Breast epithelium (tissue), 4 donors: ENCODE measurements around the gene FYN. TPM values are rescaled to one million over a fixed set of nuclear protein-coding genes. Genes with fewer than 3 reads are reported as not detected.
"Not testable (repeated sequence)": the region's sequence is repeated elsewhere in the genome, so short reads cannot be mapped to it uniquely, and the experiment has no call there.

Experiments
- DNase-seq, 2 donors: peaks; one replicate each; pipeline ENCODE4 v3.0.0-alpha.2; 2019; ENCODE audit warnings: low spot score in 2 of 2
- H3K27ac ChIP-seq, 2 donors: fragments of 200-600 bp; sonication (generic) in 1 of 2; one replicate each; pipeline ENCODE4 v1.5.1; 2016 to 2019; ENCODE audit warnings: mild to moderate bottlenecking in 1 of 2
- H3K27me3 ChIP-seq, 2 donors: fragments of 200-600 bp; sonication (generic) in 1 of 2; one replicate each; pipeline versions ENCODE4 v1.5.1 to v1.6.0; 2017 to 2019; ENCODE audit warnings: control low read depth in 1 of 2, mild to moderate bottlenecking in 1 of 2
- H3K36me3 ChIP-seq: fragments of 200-600 bp; one replicate; pipeline ENCODE4 v1.5.1; 2019
- H3K4me1 ChIP-seq, 2 donors: fragments of 200-600 bp; sonication (generic); one replicate each; pipeline ENCODE4 v1.5.1; 2016 to 2019; ENCODE audit warnings: control low read depth in 1 of 2
- H3K4me3 ChIP-seq, 3 donors: fragments of 200-600 bp; sonication (generic); 1 replicate in 2 of 3; 2 replicates in 1 of 3; pipeline ENCODE4 v1.5.1; 2016 to 2019; ENCODE audit warnings: mild to moderate bottlenecking in 3 of 3, moderate library complexity in 2 of 3
- H3K9me3 ChIP-seq, 2 donors: fragments of 200-600 bp; sonication (generic) in 1 of 2; one replicate each; pipeline ENCODE4 v1.5.1; 2016 to 2019; ENCODE audit warnings: control low read depth in 1 of 2
- CTCF ChIP-seq, 3 donors: fragments of 450-650 bp; IDR thresholded peaks; one replicate each; pipeline ENCODE4 v1.5.1; 2016 to 2017; ENCODE audit warnings: antibody characterized with exemption in 3 of 3, mild to moderate bottlenecking in 3 of 3, moderate library complexity in 3 of 3
- POLR2A ChIP-seq: fragments of 450-650 bp; IDR thresholded peaks from one replicate; pipeline ENCODE4 v1.6.1; 2016; ENCODE audit warnings: antibody characterized with exemption, mild to moderate bottlenecking, moderate library complexity
- POLR2AphosphoS5 ChIP-seq, 3 donors: sonication (generic); formaldehyde crosslinking; IDR thresholded peaks; one replicate each; pipeline ENCODE4 v1.6.1; 2017; ENCODE audit warnings: antibody characterized with exemption in 3 of 3
- intact Hi-C: fragments of 100-400 bp; cut with DNase I; formaldehyde crosslinking; loops from one replicate; pipeline ENCODE4 v1.15.1; 2023; ENCODE audit warnings: low total_unique reads
- total RNA-seq, 3 donors: library from RNA; depleted of rRNA; stranded (reverse); fragments of >200 nt; gene quantifications; one replicate each; pipeline ENCODE4 v1.1.0, GENCODE V29; 2016

The FYN gene
- total RNA-seq, 3 donors from 2014 or later = 44.8 to 209 (median 111) TPM

- no peak overlapping the region for H3K27ac ChIP-seq
- TF ChIP-seq CTCF (IDR thresholded peaks at IDR 0.05) (no peak), POLR2A (no peak), POLR2AphosphoS5 (IDR thresholded peaks at IDR 0.05) (no peak)
- no peak for DNase-seq
- H3K36me3 ChIP-seq = no peaks in the 10 kb centered on the region
- peaks cover 0 to 3% of the 10 kb centered on the region in 2 donors for H3K4me1 ChIP-seq
- intact Hi-C loops = no loop called here
- H3K4me3 ChIP-seq = peak overlapping the region in 1 of 3 donors; percentile 7
- H3K27me3 ChIP-seq = no peaks in the 10 kb centered on the region
- no peaks in the 10 kb centered on the region for H3K9me3 ChIP-seq
Observed at GRCh38 chr6:111792241-111792640, 81.0 kb downstream of the FYN start.

- no peak overlapping the region for H3K4me3 ChIP-seq
- H3K27ac ChIP-seq = peak overlapping the region in 1 of 2 donors; percentile 25
- no peak for DNase-seq
- intact Hi-C loops = no loop called here
- no peaks in the 10 kb centered on the region for H3K9me3 ChIP-seq
- TF ChIP-seq CTCF (IDR thresholded peaks at IDR 0.05) (no peak), POLR2AphosphoS5 (IDR thresholded peaks at IDR 0.05) (no peak), POLR2A (no peak)
- peaks cover 0 to 3% of the 10 kb centered on the region in 2 donors for H3K4me1 ChIP-seq
- H3K27me3 ChIP-seq = no peaks in the 10 kb centered on the region
- no peaks in the 10 kb centered on the region for H3K36me3 ChIP-seq
Observed at GRCh38 chr6:111791415-111791814, 81.8 kb downstream of the FYN start.

- no peak for DNase-seq
- Histone ChIP-seq H3K4me3 (no peak overlapping the region), H3K4me1 (peaks cover 0 to 3% of the 10 kb centered on the region in 2 donors), H3K9me3 (no peaks in the 10 kb centered on the region), H3K36me3 (no peaks in the 10 kb centered on the region), H3K27ac (peak overlapping the region; percentile 48 to 52), H3K27me3 (no peaks in the 10 kb centered on the region)
- intact Hi-C loops = no loop called here
- TF ChIP-seq POLR2A (no peak), POLR2AphosphoS5 (IDR thresholded peaks at IDR 0.05) (no peak), CTCF (IDR thresholded peaks at IDR 0.05) (no peak)
Observed at GRCh38 chr6:111789598-111789997, 83.7 kb downstream of the FYN start.

GRCh38 chr6:111788379-111789276 is 84.6 kb downstream of the FYN start:
- intact Hi-C loops = no loop called here
- Histone ChIP-seq H3K27me3 (no peaks in the 10 kb centered on the region), H3K4me1 (peaks cover 0 to 3% of the 10 kb centered on the region in 2 donors), H3K9me3 (no peaks in the 10 kb centered on the region), H3K4me3 (no peak overlapping the region), H3K27ac (peak overlapping the region; percentile 48 to 52), H3K36me3 (no peaks in the 10 kb centered on the region)
- no peak for DNase-seq
- TF ChIP-seq POLR2AphosphoS5 (IDR thresholded peaks at IDR 0.05) (no peak), POLR2A (no peak), CTCF (IDR thresholded peaks at IDR 0.05) (no peak)

- H3K4me1 ChIP-seq, DNase-seq, intact Hi-C loops, H3K36me3 ChIP-seq, H3K4me3 ChIP-seq, H3K27me3 ChIP-seq, H3K9me3 ChIP-seq, H3K27ac ChIP-seq: not testable (repeated sequence)
Observed at GRCh38 chr6:111786151-111786550, 87.1 kb downstream of the FYN start.
